Heart left ventricle (tissue), 13 donors: ENCODE results near the gene PCCA.
"Not testable (repeated sequence)": the region's sequence is repeated elsewhere in the genome, so short reads cannot be mapped to it uniquely, and the experiment has no call there.

Experiments used
- POLR2A ChIP-seq, 2 donors: fragments of 450-650 bp; IDR thresholded peaks; one replicate each; pipeline ENCODE4 v1.6.1; 2017; ENCODE audit warnings: antibody characterized with exemption in 2 of 2, mild to moderate bottlenecking in 2 of 2, moderate library complexity in 2 of 2
- TF ChIP-seq, protein P1 (sequence below), 12 donors: fragments of 200-600 bp; sonication (generic) in 4 of 12; IDR thresholded peaks; one replicate each; pipeline versions ENCODE4 v1.5.0 to v1.8.0; 2018 to 2022; ENCODE audit warnings: antibody characterized with exemption in 12 of 12, mild to moderate bottlenecking in 5 of 12
- donor health status: ischemic (EF 13 %, LVEDD 7.1; RV severe dilation, severe dysfunction).
- donor health status: DM: no; HTN: yes; CAD: no.
- donor health status: DM: no; HTN: no; CAD: no.
- donor health status: ischemic (EF 25% LVEDD 6.9; RV normal size, moderate dysfunction).
- donor health status: ischemic (EF 25% LVEDD 5.7; RV mildly dilated, moderate dysfunction).
- donor health status: ischemic (EF 35%, LVEDD 5.7; RV mildly dilated, moderate dysfunction).
- donor health status: nonischemic (EF 11% LVEDD 7.7; RV severe dilation, severe dysfunction).
- donor health status: DM: yes; HTN: yes; CAD: no.
- donor health status: PGD.
- donor health status: ischemic (EF 29% LVEDD 5.4; RV normal size, mild dysfunction).
- donor health status: nonischemic (EF 23%, LVEDD 6.1; RV moderate dilation, normal function).

DNA sequence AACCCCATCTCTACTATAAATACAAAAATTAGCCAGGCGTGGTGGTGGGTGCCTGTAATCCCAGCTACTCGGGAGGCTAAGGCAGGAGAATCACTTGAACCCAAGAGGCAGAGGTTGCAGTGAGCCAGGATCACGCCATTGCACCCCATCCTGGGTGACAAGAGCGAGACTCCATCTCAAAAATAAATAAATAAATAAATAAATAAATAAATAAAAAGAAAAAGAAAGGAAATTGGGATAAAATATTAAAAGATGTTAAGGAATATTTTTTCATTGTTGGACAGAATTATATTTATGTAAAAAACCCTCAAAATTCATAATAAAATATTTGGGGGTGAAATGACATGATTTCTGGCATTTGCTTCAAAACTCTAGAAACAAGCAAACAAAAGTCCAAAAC, 488.3 kb downstream of the PCCA start:
- TF ChIP-seq, protein P1, sequence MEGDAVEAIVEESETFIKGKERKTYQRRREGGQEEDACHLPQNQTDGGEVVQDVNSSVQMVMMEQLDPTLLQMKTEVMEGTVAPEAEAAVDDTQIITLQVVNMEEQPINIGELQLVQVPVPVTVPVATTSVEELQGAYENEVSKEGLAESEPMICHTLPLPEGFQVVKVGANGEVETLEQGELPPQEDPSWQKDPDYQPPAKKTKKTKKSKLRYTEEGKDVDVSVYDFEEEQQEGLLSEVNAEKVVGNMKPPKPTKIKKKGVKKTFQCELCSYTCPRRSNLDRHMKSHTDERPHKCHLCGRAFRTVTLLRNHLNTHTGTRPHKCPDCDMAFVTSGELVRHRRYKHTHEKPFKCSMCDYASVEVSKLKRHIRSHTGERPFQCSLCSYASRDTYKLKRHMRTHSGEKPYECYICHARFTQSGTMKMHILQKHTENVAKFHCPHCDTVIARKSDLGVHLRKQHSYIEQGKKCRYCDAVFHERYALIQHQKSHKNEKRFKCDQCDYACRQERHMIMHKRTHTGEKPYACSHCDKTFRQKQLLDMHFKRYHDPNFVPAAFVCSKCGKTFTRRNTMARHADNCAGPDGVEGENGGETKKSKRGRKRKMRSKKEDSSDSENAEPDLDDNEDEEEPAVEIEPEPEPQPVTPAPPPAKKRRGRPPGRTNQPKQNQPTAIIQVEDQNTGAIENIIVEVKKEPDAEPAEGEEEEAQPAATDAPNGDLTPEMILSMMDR (IDR thresholded peaks at IDR 0.05) = not testable (repeated sequence)
- TF ChIP-seq POLR2A (IDR thresholded peaks at IDR 0.05) = not testable (repeated sequence)
